GM20431 (cell line): Measurements from ENCODE around the gene ANKRD22.

Experiments used
- in situ Hi-C: fragments of 300-500 bp; cut with MseI, MboI; formaldehyde crosslinking; loops from one replicate; pipeline ENCODE4 v1.15.0; 2020; ENCODE audit warnings: low sequenced_read_pairs; ENCODE audit not compliant: unreplicated experiment

The ANKRD22 gene

GRCh38 chr10:88804083-88804812 lies 47.4 kb downstream of the ANKRD22 start:
- in situ Hi-C loops, result loop anchor here (25.0 kb wide), 1 partner anchor 242 kb away; no protein-coding TSS in a partner anchor

DNA sequence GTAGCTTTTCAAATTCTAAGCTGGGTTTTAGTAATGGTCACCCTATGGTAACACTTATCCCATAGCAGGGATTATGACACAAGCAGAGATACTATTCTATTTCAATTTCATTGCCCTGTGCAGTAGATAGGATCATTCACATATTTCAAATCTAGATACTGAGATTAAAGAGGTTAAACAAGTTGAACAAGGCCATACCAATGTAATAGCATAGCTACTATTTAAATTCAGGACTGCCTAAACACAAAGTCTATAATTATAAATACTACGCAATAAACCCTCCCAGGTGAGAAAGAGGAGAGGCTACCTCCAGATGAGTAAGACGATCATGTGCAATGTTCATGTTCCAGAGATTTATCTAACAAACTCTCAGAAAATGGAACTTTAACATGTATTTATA lies 48.0 kb downstream of the ANKRD22 start:
- in situ Hi-C loops, result loop anchor here (25.0 kb wide), 1 partner anchor 241 kb away; no protein-coding TSS in a partner anchor

DNA sequence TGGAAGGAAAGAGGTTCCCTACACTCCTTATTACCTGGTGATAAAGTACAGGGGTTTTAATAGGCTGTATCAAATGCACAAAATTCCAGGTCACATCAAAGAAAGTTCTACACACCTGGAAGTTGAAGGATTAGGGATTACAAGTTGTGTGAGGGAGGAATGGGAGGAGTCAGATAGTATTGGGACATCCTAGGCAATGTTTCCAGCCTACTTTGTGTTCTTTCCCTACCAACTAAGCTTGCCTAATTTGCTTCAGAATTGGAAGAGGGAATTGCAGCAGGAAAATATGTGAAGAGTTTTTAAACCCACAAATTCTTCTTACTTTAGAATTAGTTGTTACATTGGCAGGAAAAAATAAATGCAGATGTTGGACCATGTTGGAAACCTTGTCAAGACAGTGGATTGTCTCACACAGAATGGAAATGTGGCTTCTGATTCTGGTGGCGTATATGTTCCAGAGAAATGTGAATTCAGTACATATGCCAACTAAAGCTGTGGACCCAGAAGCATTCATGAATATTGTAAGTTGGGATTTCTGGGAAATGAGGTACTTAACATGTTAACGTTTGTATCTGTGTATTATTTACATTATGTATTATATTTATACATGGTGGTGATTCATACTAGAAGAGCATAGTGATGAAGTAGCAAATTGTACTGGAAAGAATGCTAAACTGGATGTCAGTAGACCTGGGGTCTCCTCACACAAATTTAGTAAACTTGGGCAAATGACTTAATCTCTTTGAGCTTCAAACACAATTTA lies 48.9 kb downstream of the ANKRD22 start, which contains the start of gene LIPM:
TSS of gene LIPM (plus strand) at position 208 of the 763 bp plus-strand sequence. CDS start at position 375, 167 bp downstream.
- in situ Hi-C loops, result loop anchor here (25.0 kb wide), 1 partner anchor 240 kb away; no protein-coding TSS in a partner anchor

GRCh38 chr10:88800152-88801125 lies 51.2 kb downstream of the ANKRD22 start:
- in situ Hi-C loops, result loop anchor here (25.0 kb wide), 1 partner anchor 238 kb away; no protein-coding TSS in a partner anchor

GRCh38 chr10:88794731-88795130 lies 56.9 kb downstream of the ANKRD22 start:
- in situ Hi-C loops, result no loop called here

DNA sequence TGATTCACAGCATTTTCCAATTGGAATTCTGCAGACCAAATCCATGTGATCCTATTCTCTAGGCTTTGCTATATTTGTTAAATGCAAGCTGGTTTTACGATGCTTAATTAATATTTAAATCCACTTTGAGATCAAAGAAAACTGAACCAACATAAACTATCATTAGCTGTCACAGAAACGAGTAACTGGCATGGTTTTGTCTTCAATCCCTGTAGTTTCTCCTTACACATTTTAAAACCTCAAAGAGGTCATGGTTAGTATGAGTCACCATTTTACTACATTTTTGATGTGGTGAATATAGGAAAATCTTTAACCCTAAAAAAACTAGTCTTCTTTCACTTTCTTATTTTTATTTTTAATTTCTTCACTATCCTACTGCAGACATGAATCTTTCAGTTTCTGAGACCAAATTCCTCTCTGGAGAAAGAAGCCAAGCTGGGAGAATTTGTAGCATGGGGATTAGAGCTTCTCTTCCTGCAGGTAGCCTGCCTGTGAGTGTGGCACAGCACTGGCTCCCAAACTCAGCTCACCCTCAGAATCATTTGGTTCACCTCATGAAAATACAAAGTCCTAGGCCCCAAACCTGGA lies 57.8 kb downstream of the ANKRD22 start:
- in situ Hi-C loops, result no loop called here

DNA sequence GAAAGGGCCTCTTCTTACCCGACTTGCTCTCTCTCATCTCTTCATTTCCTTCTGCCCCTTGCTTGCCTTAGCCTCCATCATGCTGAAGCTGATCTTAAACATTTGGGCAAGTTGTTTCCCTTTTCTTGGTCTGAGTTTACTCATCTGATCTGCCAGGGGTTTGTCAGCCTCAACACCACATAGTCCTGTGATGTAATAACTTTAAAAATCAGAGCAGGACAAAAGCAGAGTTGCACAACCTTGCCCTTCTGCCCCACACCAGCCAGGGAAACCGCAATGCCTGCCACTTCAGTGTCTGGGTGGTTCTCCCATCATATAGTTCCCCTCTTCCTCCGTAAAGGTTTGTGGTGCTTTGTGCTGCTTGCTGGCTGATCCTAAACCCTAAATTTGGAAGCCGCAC lies 59.0 kb downstream of the ANKRD22 start:
- in situ Hi-C loops, result no loop called here

- in situ Hi-C loops, result no loop called here
Observed at GRCh38 chr10:88791924-88792323, 59.7 kb downstream of the ANKRD22 start.

GRCh38 chr10:88788924-88789323 lies 62.7 kb downstream of the ANKRD22 start:
- in situ Hi-C loops, result no loop called here

DNA sequence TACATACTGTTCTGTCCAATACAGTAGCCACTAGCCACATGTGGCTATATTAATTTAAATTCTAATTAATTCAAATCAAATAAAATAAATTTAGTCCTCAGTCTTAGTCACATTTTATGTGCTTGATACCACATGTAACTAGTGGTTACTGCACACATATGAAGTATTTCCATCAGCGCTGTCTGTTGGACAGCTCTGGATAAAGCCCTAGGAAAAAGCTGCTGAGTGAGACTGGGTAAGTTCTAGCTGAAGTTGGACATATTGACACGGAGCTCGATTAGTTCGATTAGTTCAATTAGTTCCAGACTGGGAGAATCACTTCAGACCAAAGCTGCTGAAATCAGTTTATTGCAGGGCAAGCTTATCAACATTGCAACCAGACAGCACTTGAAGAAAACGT lies 64.2 kb downstream of the ANKRD22 start:
- in situ Hi-C loops, result no loop called here

GRCh38 chr10:88786032-88786770 lies 65.4 kb downstream of the ANKRD22 start:
- in situ Hi-C loops, result no loop called here

DNA sequence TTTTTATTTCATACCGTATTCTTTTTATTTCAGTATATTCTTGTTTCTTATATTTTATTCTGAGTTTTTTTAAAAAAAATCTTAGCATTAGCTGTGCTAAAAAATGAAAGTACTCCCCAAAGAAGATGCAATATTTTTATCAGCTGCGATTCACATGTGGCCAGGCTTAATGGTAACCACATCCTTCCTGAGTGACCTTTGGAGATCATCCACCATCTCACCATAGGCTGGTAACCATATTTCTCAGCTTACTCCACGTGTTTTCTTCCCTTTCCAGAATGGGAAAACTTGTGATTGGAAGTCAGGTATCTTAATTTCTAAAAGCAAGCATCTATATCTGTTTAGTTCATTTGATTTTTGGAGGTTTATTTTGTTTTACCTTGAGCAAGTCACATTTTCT lies 67.9 kb downstream of the ANKRD22 start:
- in situ Hi-C loops, result no loop called here

DNA sequence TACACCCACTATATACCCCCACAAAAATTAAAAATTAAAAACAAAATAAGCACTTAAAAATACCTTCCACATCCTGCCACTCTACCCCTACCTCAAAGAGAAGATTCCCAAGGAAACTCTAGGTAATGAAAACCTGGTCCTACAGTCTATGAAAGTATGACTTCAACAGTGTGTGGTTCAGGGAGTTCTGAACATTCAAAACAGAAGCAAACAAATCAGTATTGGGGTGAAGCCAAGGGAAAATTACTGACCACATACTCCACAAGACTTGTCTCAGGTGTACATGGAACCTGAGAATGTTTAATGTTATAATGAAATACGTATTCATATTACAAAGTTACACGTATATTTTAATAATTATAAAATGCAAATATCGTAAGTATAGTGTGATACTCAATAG lies 69.4 kb downstream of the ANKRD22 start:
- in situ Hi-C loops, result no loop called here

DNA sequence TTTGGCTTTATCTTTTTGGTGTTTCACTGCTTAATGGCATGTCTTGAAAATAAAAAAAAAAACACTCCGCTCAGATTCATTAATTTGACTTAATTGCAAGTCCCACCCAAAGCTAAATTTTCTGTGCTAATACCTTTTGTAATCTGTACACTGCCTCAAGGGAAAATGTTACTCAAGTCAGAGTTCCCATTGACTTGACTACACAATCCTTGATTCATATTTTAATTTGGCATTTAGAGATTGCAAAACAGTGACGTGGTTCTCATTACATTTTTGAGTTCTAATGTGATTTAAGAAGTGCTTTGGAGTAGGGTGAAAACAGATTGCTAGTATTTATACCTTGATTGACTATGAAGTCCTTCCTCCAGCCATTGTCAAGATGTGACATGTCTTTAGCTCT lies 70.4 kb downstream of the ANKRD22 start:
- in situ Hi-C loops, result no loop called here
